ENCODE data around the gene PSKH1. TPM values are rescaled to one million over a fixed set of nuclear protein-coding genes. Genes with fewer than 3 reads are reported as not detected.
A peak's percentile ranks its signal among the peaks of the same experiment; 100 is the strongest.

Gene PSKH1
- polyA plus RNA-seq, 1 donor (not counting 4 experiments of a cell fraction or from before 2014, with no cell fraction given) = 10.7 TPM

DNA sequence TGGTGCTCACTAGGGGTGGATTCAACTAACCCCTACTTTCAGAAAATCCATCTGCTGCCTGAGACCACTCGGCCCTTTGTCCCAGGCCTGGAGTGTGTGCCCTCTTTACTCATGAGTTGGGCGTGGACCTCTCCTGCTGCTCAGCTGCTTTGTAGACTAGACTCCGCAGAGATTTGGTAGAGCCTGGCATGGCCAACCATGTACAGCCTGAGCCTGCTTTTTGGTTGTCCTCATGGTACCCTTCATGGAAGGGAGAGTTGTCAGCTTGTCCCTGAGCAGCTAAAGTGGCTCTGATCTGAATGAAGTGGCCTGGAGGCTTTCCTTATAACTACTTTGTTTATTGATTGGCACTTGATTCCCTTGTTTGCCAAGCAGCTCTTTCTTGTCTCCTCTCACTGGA, 18.7 kb upstream of the PSKH1 start:
- Histone ChIP-seq H3K4me1 (ENCODE audit: control insufficient read depth, extremely low read depth, insufficient read depth, low read length) (peaks cover 29% of the 10 kb centered on the region), H3K36me3 (ENCODE audit: control insufficient read depth in 2 of 2, extremely low read depth in 1 of 2, insufficient read depth in 2 of 2, low read length in 2 of 2) (peaks cover 40 to 56% of the 10 kb centered on the region in 2 experiments), H3K9me1 (ENCODE audit: control insufficient read depth, extremely low read depth, insufficient read depth, low read length) (no peaks in the 10 kb centered on the region), H3K79me2 (ENCODE audit: control insufficient read depth, insufficient read depth, low read length) (peaks cover 28% of the 10 kb centered on the region), H3K27me3 (ENCODE audit: control insufficient read depth, extremely low read depth, insufficient read depth, low read length) (no peaks in the 10 kb centered on the region), H3K4me3 (ENCODE audit: control insufficient read depth in 2 of 3, extremely low read depth in 1 of 3, insufficient read depth in 2 of 3, low read depth in 1 of 3, low read length in 3 of 3) (peak overlapping the region in 2 of 3 experiments; percentile 71 to 97), H3K9ac (ENCODE audit: control insufficient read depth, extremely low read depth, insufficient read depth, low read length) (peak overlapping the region; percentile 93), H2AFZ (ENCODE audit: control insufficient read depth, low read length) (no peak overlapping the region), H4K20me1 (ENCODE audit: control insufficient read depth, extremely low read depth, insufficient read depth, low read length) (peaks cover 4% of the 10 kb centered on the region), H3K4me2 (ENCODE audit: control insufficient read depth, extremely low read depth, insufficient read depth, low read depth, low read length) (peak overlapping the region; percentile 84), H3K9me3 (ENCODE audit: control insufficient read depth, low read depth, low read length) (no peaks in the 10 kb centered on the region), H3K27ac (ENCODE audit: control insufficient read depth, insufficient read depth, low read length) (no peak overlapping the region)
- DNase-seq (ENCODE audit: low read depth, low spot score) = no peak
- no peak for FAIRE-seq
- dilution Hi-C loops (cut with MboI; ENCODE audit: extremely low pct_ligation_motif_present, low sequenced_read_pairs) = no loop called here
- TF ChIP-seq, protein P1, sequence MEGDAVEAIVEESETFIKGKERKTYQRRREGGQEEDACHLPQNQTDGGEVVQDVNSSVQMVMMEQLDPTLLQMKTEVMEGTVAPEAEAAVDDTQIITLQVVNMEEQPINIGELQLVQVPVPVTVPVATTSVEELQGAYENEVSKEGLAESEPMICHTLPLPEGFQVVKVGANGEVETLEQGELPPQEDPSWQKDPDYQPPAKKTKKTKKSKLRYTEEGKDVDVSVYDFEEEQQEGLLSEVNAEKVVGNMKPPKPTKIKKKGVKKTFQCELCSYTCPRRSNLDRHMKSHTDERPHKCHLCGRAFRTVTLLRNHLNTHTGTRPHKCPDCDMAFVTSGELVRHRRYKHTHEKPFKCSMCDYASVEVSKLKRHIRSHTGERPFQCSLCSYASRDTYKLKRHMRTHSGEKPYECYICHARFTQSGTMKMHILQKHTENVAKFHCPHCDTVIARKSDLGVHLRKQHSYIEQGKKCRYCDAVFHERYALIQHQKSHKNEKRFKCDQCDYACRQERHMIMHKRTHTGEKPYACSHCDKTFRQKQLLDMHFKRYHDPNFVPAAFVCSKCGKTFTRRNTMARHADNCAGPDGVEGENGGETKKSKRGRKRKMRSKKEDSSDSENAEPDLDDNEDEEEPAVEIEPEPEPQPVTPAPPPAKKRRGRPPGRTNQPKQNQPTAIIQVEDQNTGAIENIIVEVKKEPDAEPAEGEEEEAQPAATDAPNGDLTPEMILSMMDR (optimal IDR thresholded peaks at IDR 0.05 in 1 of 3, IDR thresholded peaks at IDR 0.05 in 1 of 3, conservative IDR thresholded peaks at IDR 0.05 in 1 of 3; ENCODE audit: extremely low read depth in 1 of 3, insufficient read depth in 2 of 3, low read length in 3 of 3) = no peak
- no peak for TF ChIP-seq EZH2 (IDR thresholded peaks at IDR 0.05; ENCODE audit: low read length)

DNA sequence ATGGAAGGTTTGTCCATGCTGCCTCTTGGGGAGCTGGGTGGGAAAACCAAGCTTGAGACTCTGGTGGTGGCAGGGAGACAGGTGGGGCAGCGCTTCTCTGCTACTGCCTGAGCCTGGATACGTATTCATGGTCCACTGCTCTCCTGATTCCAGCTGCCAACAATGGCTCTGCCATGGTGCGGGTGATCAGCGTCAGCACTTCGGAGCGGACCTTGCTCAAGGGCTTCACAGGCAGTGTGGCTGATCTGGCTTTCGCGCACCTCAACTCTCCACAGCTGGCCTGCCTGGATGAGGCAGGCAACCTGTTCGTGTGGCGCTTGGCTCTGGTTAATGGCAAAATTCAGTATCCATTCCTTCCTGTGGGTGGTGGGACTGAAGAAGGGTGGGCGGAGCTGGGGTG, 16.0 kb upstream of the PSKH1 start:
- Histone ChIP-seq H3K4me3 (ENCODE audit: control insufficient read depth in 2 of 3, extremely low read depth in 1 of 3, insufficient read depth in 2 of 3, low read depth in 1 of 3, low read length in 3 of 3) (no peak overlapping the region), H3K27ac (ENCODE audit: control insufficient read depth, insufficient read depth, low read length) (no peak overlapping the region), H2AFZ (ENCODE audit: control insufficient read depth, low read length) (no peak overlapping the region), H3K4me1 (ENCODE audit: control insufficient read depth, extremely low read depth, insufficient read depth, low read length) (peaks cover 16% of the 10 kb centered on the region), H3K9ac (ENCODE audit: control insufficient read depth, extremely low read depth, insufficient read depth, low read length) (no peak overlapping the region), H3K9me3 (ENCODE audit: control insufficient read depth, low read depth, low read length) (no peaks in the 10 kb centered on the region), H3K36me3 (ENCODE audit: control insufficient read depth in 2 of 2, extremely low read depth in 1 of 2, insufficient read depth in 2 of 2, low read length in 2 of 2) (peaks cover 49 to 55% of the 10 kb centered on the region in 2 experiments), H3K79me2 (ENCODE audit: control insufficient read depth, insufficient read depth, low read length) (peaks cover 28% of the 10 kb centered on the region), H3K9me1 (ENCODE audit: control insufficient read depth, extremely low read depth, insufficient read depth, low read length) (no peaks in the 10 kb centered on the region), H3K4me2 (ENCODE audit: control insufficient read depth, extremely low read depth, insufficient read depth, low read depth, low read length) (no peak overlapping the region), H4K20me1 (ENCODE audit: control insufficient read depth, extremely low read depth, insufficient read depth, low read length) (peaks cover 2% of the 10 kb centered on the region), H3K27me3 (ENCODE audit: control insufficient read depth, extremely low read depth, insufficient read depth, low read length) (no peaks in the 10 kb centered on the region)
- TF ChIP-seq EZH2 (IDR thresholded peaks at IDR 0.05; ENCODE audit: low read length) = no peak
- TF ChIP-seq, protein P1 (optimal IDR thresholded peaks at IDR 0.05 in 1 of 3, IDR thresholded peaks at IDR 0.05 in 1 of 3, conservative IDR thresholded peaks at IDR 0.05 in 1 of 3; ENCODE audit: extremely low read depth in 1 of 3, insufficient read depth in 2 of 3, low read length in 3 of 3) = no peak
- DNase-seq (ENCODE audit: low read depth, low spot score) (no peak), FAIRE-seq (no peak)
- dilution Hi-C loops (cut with MboI; ENCODE audit: extremely low pct_ligation_motif_present, low sequenced_read_pairs) = no loop called here

Measured in keratinocyte (primary cell).